A549 (cell line): ENCODE data around the gene CLCA4.

ENCODE experiments used
- CBX2 ChIP-seq: fragments of 200-600 bp; sonication (generic); IDR thresholded peaks from 2 replicates; pipeline ENCODE4 v1.6.1; 2016; ENCODE audit warnings: low read depth, mild to moderate bottlenecking, borderline replicate concordance
- HDAC2 ChIP-seq: fragments of 200-600 bp; sonication (generic); IDR thresholded peaks from 2 replicates; pipeline ENCODE4 v1.6.1; 2016
- RAD21 ChIP-seq, 2 experiments: fragments of >200 bp in 1 of 2; sonication (Bioruptor Twin) in 1 of 2; formaldehyde crosslinking in 1 of 2; IDR thresholded peaks in 1 of 2; conservative IDR thresholded peaks in 1 of 2; 2 replicates in 1 of 2; 3 replicates in 1 of 2; pipeline ENCODE4 v1.6.1; 2012 to 2018; ENCODE audit warnings: inconsistent platforms in 1 of 2
- ZC3H11A ChIP-seq: fragments of 450-650 bp; IDR thresholded peaks from 2 replicates; pipeline ENCODE4 v1.6.1; 2014; ENCODE audit warnings: antibody characterized with exemption, mild to moderate bottlenecking
- TF ChIP-seq, protein P1 (sequence below): fragments of >200 bp; sonication (Bioruptor Twin); formaldehyde crosslinking; IDR thresholded peaks from 3 replicates; pipeline ENCODE4 v1.5.1; 2016

GRCh38 chr1:86619313-86619712, 72.4 kb downstream of the CLCA4 start:
- TF ChIP-seq ZC3H11A (no peak), RAD21 (conservative IDR thresholded peaks at IDR 0.05 in 1 of 2, IDR thresholded peaks at IDR 0.05 in 1 of 2) (no peak), CBX2 (no peak), HDAC2 (no peak)
- TF ChIP-seq, protein P1, sequence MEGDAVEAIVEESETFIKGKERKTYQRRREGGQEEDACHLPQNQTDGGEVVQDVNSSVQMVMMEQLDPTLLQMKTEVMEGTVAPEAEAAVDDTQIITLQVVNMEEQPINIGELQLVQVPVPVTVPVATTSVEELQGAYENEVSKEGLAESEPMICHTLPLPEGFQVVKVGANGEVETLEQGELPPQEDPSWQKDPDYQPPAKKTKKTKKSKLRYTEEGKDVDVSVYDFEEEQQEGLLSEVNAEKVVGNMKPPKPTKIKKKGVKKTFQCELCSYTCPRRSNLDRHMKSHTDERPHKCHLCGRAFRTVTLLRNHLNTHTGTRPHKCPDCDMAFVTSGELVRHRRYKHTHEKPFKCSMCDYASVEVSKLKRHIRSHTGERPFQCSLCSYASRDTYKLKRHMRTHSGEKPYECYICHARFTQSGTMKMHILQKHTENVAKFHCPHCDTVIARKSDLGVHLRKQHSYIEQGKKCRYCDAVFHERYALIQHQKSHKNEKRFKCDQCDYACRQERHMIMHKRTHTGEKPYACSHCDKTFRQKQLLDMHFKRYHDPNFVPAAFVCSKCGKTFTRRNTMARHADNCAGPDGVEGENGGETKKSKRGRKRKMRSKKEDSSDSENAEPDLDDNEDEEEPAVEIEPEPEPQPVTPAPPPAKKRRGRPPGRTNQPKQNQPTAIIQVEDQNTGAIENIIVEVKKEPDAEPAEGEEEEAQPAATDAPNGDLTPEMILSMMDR: no peak
